ENCODE results near the gene TNRC6B.

GRCh38 chr22:40203572-40203971, 25.8 kb downstream of the TNRC6B start:
- no peak for TF ChIP-seq CTCF (IDR thresholded peaks at IDR 0.05)
- no peak for TF ChIP-seq POLR2AphosphoS5 (IDR thresholded peaks at IDR 0.05)
- no peak for TF ChIP-seq POLR2A (IDR thresholded peaks at IDR 0.05)
